CD4-positive, CD25-positive, alpha-beta regulatory T cell (primary cell): ENCODE measurements around the gene TXLNG. TPM values are rescaled to one million over a fixed set of nuclear protein-coding genes. Genes with fewer than 3 reads are reported as not detected.
A peak's percentile ranks its signal among the peaks of the same experiment; 100 is the strongest.

ENCODE experiments used
- ATAC-seq, 2 donors: fragments of 150-1000 bp; cut with Tn5 transposase; one replicate each; pipeline ENCODE4 v1.10.0; 2021; ENCODE audit warnings: low read depth in 2 of 2, moderate number of reproducible peaks in 2 of 2, moderate library complexity in 1 of 2
- DNase-seq, 3 donors: peaks; one replicate each; pipeline versions ENCODE4 v3.0.0 to v3.0.0-alpha.2; 2012 to 2022; ENCODE audit warnings: mixed read lengths in 1 of 3
- H3K27ac ChIP-seq: one replicate; pipeline ENCODE4 v1.7.0; 2013; ENCODE audit warnings: mild to moderate bottlenecking, low read length; ENCODE audit not compliant: insufficient read depth, poor library complexity, severe bottlenecking
- H3K27me3 ChIP-seq: one replicate; pipeline ENCODE4 v1.7.0; 2013; ENCODE audit warnings: low read length; ENCODE audit not compliant: control insufficient read depth, insufficient read depth
- H3K36me3 ChIP-seq: one replicate; pipeline ENCODE4 v1.7.0; 2013; ENCODE audit warnings: mild to moderate bottlenecking, low read length, moderate library complexity; ENCODE audit not compliant: control insufficient read depth, insufficient read depth
- H3K4me1 ChIP-seq: 2 replicates; pipeline ENCODE4 v1.7.0; 2013; ENCODE audit warnings: mild to moderate bottlenecking, low read length; ENCODE audit not compliant: insufficient read depth, control insufficient read depth, poor library complexity, severe bottlenecking
- H3K4me3 ChIP-seq: one replicate; pipeline ENCODE4 v1.7.0; 2013; ENCODE audit warnings: low read depth, mild to moderate bottlenecking, low read length, moderate library complexity
- H3K9me3 ChIP-seq, 2 experiments: 1 replicate in 1 of 2; 2 replicates in 1 of 2; pipeline ENCODE4 v1.7.0; 2013; ENCODE audit warnings: low read length in 2 of 2, mild to moderate bottlenecking in 1 of 2, moderate library complexity in 1 of 2; ENCODE audit not compliant: control insufficient read depth in 2 of 2
- H3K27ac Mint-ChIP-seq, 3 donors: one replicate each; pipeline ENCODE4 v1.8.0; 2020 to 2022; ENCODE audit warnings: mild to moderate bottlenecking in 3 of 3, mixed read lengths in 3 of 3, moderate library complexity in 2 of 3
- H3K27me3 Mint-ChIP-seq: one replicate; pipeline ENCODE4 v1.8.0; 2022; ENCODE audit warnings: mild to moderate bottlenecking, mixed read lengths
- H3K36me3 Mint-ChIP-seq: one replicate; pipeline ENCODE4 v1.8.0; 2020; ENCODE audit warnings: mixed read lengths
- H3K4me1 Mint-ChIP-seq, 4 donors: one replicate each; pipeline ENCODE4 v1.8.0; 2020 to 2022; ENCODE audit warnings: mixed read lengths in 4 of 4, mild to moderate bottlenecking in 1 of 4
- H3K4me3 Mint-ChIP-seq, 4 donors: one replicate each; pipeline ENCODE4 v1.8.0; 2020 to 2022; ENCODE audit warnings: mild to moderate bottlenecking in 4 of 4, mixed read lengths in 4 of 4, moderate library complexity in 3 of 4
- H3K9me3 Mint-ChIP-seq, 7 donors: one replicate each; pipeline ENCODE4 v1.8.0; 2020 to 2022; ENCODE audit warnings: mixed read lengths in 7 of 7, mild to moderate bottlenecking in 3 of 7, moderate library complexity in 2 of 7
- polyA plus RNA-seq, 4 donors: library from polyadenylated mRNA; unstranded; fragments of 300-500 nt; fragmentation: Illumina TruSeq; gene quantifications; one replicate each; pipeline ENCODE4 v1.2.3, GENCODE V29; 2021
- total RNA-seq: library from RNA; stranded (reverse); gene quantifications from one replicate; pipeline ENCODE4 v1.2.3, GENCODE V29; 2022

TXLNG gene
- total and polyA plus RNA-seq, 5 donors from 2014 or later = 8.4 to 32.2 (median 21.6) TPM

DNA sequence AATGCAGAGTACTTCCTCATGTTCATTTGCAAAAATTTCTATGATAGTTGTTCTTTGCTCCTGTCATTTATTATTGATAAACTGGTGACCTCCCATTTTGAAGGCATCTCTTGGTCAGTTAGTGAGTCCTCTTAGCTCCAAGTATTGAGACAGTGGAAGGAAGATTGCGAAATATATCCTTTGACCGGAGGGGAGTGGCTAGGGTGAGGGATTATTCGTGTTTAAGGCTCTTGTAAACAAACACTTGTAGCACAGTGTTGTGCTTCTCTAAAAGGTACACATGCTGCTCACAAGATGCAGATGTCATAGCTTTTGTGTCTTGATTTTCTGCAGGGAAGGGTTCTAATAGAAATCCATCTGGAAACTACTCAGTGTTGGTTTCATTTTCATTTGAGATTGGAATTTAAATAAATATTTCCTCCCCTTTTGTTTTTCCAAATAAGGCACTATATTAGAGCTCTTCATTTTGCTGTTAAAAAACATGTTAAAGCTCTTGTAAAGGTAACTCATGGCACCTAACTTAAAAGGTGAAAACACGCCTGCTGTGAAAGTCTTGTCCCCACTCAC lies 21.8 kb downstream of the TXLNG start:
- Histone ChIP-seq H3K27ac (no peak overlapping the region), H3K27me3 (no peaks in the 10 kb centered on the region), H3K9me3 (no peaks in the 10 kb centered on the region), H3K4me1 (no peaks in the 10 kb centered on the region), H3K4me3 (no peak overlapping the region), H3K36me3 (no peaks in the 10 kb centered on the region)
- no peak for ATAC-seq
- peak overlapping the region in 2 of 3 donors; percentile 21 to 28 for H3K27ac Mint-ChIP-seq
- no peak for DNase-seq
- H3K36me3 Mint-ChIP-seq = peaks cover 22% of the 10 kb centered on the region
- no peaks in the 10 kb centered on the region for H3K27me3 Mint-ChIP-seq
- H3K9me3 Mint-ChIP-seq = no peaks in the 10 kb centered on the region
- H3K4me3 Mint-ChIP-seq = no peak overlapping the region
- peaks cover 15 to 38% (median 26%) of the 10 kb centered on the region in 4 donors for H3K4me1 Mint-ChIP-seq

DNA sequence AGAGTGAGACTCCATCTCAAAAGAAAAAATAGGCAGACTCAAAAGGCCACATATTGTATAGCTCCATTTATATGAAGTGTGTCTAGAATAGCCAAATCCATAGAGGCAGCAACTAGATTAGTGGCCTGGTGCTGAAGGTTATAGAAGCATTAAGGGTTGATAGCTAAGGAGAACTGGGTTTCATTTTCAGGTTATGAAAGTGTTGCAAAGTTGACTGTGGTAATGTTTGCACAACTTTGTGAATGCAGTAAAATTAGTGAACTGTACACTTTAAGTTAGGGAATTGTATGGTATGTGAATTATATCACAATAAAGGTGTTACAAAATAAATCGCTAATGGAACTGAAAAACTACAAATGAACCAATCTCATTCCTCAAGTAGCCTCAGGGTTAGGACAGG lies 28.3 kb downstream of the TXLNG start:
- Mint-ChIP-seq H3K27me3 (no peaks in the 10 kb centered on the region), H3K4me1 (peaks cover 0 to 22% (median 14%) of the 10 kb centered on the region in 4 donors), H3K36me3 (peaks cover 17% of the 10 kb centered on the region), H3K9me3 (no peaks in the 10 kb centered on the region), H3K4me3 (no peak overlapping the region), H3K27ac (no peak overlapping the region)
- no peak for DNase-seq
- ATAC-seq = no peak
- Histone ChIP-seq H3K4me3 (no peak overlapping the region), H3K36me3 (peaks cover 5% of the 10 kb centered on the region), H3K27ac (no peak overlapping the region), H3K27me3 (no peaks in the 10 kb centered on the region), H3K9me3 (no peaks in the 10 kb centered on the region), H3K4me1 (no peaks in the 10 kb centered on the region)

DNA sequence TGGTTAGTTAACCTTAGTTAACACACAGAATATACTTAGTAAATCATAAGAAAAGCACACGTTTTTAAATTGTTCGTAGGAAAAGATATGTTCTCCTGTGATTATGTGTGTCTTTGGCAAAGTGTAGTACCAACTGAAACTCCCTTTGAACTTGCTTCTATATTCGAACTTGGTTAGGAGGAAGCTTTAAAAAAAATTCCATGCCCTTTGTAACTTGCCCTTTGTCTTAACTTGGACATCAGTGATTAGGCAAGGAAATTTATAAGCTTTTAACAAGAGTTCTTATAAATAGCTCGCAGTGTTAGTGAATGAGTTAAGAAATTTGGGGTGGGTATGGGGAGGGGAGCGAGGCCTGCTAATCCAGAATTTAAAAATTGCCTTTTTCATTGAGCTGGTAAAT lies 33.4 kb downstream of the TXLNG start:
- Mint-ChIP-seq H3K27ac (no peak overlapping the region), H3K27me3 (no peaks in the 10 kb centered on the region), H3K4me3 (no peak overlapping the region), H3K36me3 (peaks cover 25% of the 10 kb centered on the region), H3K4me1 (peaks cover 0 to 20% (median 9%) of the 10 kb centered on the region in 4 donors), H3K9me3 (no peaks in the 10 kb centered on the region)
- no peaks in the 10 kb centered on the region for H3K4me1 ChIP-seq
- no peaks in the 10 kb centered on the region for H3K9me3 ChIP-seq
- DNase-seq (no peak), ATAC-seq (no peak)
- no peaks in the 10 kb centered on the region for H3K27me3 ChIP-seq
- H3K4me3 ChIP-seq = no peak overlapping the region
- no peak overlapping the region for H3K27ac ChIP-seq
- peaks cover 26% of the 10 kb centered on the region for H3K36me3 ChIP-seq

DNA sequence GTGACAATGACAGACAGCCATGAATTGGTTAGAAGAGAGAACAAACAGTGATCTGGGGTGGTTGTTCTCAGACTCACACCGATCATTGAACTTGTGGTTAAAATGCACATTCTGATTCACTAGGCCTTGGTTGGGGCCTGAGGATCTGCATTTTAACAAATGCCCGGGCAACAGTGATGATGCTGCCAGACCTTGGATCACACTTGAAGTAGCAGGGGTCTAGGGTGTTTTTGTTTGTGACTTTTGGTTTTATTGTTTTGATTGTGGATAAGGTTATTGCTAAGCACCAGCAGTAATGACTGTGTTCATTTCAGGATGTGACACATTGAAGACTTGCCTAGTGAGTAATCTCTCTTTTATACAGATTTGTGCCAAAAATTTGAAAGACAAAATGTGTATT lies 36.5 kb downstream of the TXLNG start:
- Histone ChIP-seq H3K9me3 (no peaks in the 10 kb centered on the region), H3K4me3 (no peak overlapping the region), H3K27me3 (no peaks in the 10 kb centered on the region), H3K27ac (no peak overlapping the region), H3K36me3 (peaks cover 34% of the 10 kb centered on the region), H3K4me1 (no peaks in the 10 kb centered on the region)
- Mint-ChIP-seq H3K9me3 (no peaks in the 10 kb centered on the region), H3K4me3 (no peak overlapping the region), H3K27ac (no peak overlapping the region), H3K36me3 (peaks cover 33% of the 10 kb centered on the region), H3K27me3 (no peaks in the 10 kb centered on the region), H3K4me1 (peaks cover 0 to 5% (median 4%) of the 10 kb centered on the region in 4 donors)
- DNase-seq = peak in 1 of 3 donors; percentile 6
- ATAC-seq = no peak

DNA sequence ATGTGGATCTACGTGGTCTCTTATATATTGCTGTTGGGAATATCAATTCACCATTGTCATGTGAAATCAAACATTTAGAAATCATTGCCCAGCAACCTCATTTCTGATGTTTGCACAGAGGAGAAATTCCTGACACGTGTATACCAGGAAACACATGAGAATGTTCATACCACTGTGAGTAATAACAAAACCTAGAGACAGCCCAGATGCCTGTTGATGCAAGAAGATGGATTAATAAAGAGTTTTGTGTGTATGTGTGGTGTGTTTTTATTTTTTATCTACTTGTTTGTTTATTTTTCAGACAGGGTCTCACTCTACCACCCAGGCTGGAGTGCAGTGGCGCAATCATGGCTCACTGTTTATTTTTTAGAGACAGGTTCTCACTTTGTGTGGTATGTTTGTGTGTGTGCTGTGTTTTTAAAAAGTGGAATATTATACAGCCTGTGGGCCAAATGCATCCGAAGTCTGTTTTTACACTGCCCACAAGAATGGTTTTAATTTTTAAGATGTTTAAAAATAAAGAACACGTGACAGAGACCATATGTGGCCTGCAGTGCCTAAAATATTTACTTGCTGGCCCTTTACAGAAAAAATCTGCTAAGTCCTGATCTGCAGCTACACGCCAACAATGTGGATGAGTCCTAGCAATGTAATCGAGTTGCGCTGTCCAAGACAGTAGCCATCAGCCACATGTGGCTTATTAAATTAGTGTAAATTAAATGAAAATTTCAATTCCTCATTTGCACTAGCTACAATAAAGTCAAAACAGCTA lies 39.2 kb downstream of the TXLNG start:
- H3K27me3 Mint-ChIP-seq = no peaks in the 10 kb centered on the region
- no peak overlapping the region for H3K4me3 Mint-ChIP-seq
- Histone ChIP-seq H3K36me3 (peaks cover 29% of the 10 kb centered on the region), H3K27me3 (no peaks in the 10 kb centered on the region), H3K27ac (no peak overlapping the region), H3K9me3 (no peaks in the 10 kb centered on the region), H3K4me1 (no peaks in the 10 kb centered on the region), H3K4me3 (no peak overlapping the region)
- H3K9me3 Mint-ChIP-seq = peaks cover 0 to 1% (median 0%) of the 10 kb centered on the region in 7 donors
- peaks cover 42% of the 10 kb centered on the region for H3K36me3 Mint-ChIP-seq
- DNase-seq (no peak), ATAC-seq (no peak)
- no peak overlapping the region for H3K27ac Mint-ChIP-seq
- H3K4me1 Mint-ChIP-seq = peaks cover 0 to 10% (median 2%) of the 10 kb centered on the region in 4 donors

DNA sequence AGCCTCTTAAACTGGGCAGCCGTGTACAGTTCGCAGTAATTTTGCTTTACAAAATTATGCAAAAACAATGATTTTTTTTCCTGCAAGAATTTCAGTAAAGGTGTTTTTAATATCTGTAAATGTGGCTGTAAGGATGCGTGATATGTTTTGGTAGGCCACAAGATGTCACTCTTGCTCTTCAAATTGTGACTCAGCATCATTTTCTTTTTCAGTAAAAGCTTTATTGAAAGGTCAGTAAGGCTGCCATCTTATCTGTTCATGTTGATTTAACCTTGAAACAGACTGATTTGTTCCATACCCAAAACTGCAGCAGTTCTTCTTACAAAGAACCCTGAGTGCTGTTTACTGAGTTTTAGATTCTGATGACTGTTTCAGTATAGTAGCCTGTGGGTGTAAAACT lies 39.9 kb downstream of the TXLNG start:
- no peaks in the 10 kb centered on the region for H3K27me3 Mint-ChIP-seq
- ATAC-seq (peak in 1 of 2 donors; percentile 58), DNase-seq (peak in 2 of 3 donors; percentile 51 to 68)
- no peak overlapping the region for H3K4me3 ChIP-seq
- H3K27ac Mint-ChIP-seq = peak overlapping the region in 1 of 3 donors; percentile 29
- no peaks in the 10 kb centered on the region for H3K4me1 ChIP-seq
- peaks cover 24% of the 10 kb centered on the region for H3K36me3 ChIP-seq
- H3K9me3 Mint-ChIP-seq = peaks cover 0 to 1% (median 0%) of the 10 kb centered on the region in 7 donors
- no peak overlapping the region for H3K4me3 Mint-ChIP-seq
- H3K36me3 Mint-ChIP-seq = peaks cover 42% of the 10 kb centered on the region
- no peaks in the 10 kb centered on the region for H3K27me3 ChIP-seq
- H3K9me3 ChIP-seq = no peaks in the 10 kb centered on the region
- no peak overlapping the region for H3K27ac ChIP-seq
- peaks cover 0 to 10% (median 2%) of the 10 kb centered on the region in 4 donors for H3K4me1 Mint-ChIP-seq

DNA sequence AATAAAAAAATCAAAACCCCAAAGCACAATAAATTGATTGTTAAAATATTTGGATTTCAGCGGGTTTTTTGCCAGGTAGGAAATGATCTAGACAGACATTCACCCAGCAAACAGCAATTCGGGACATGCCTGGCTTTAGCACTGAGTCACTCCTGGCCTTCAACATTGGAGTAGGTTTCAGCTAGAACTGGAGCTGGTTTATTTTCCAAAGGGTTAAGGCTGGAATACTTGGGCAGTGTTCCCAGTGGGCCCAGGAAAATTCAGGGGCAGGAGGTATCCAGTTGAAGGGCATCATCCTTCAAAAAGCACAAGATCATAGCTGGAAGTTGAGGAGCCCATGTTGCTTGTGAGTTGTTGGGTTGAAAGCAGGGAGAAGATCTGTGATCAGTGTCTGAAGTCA lies 41.0 kb downstream of the TXLNG start:
- Histone ChIP-seq H3K4me1 (no peaks in the 10 kb centered on the region), H3K27me3 (no peaks in the 10 kb centered on the region), H3K9me3 (no peaks in the 10 kb centered on the region), H3K4me3 (no peak overlapping the region), H3K36me3 (peaks cover 30% of the 10 kb centered on the region), H3K27ac (no peak overlapping the region)
- Mint-ChIP-seq H3K4me1 (peaks cover 0 to 10% (median 1%) of the 10 kb centered on the region in 4 donors), H3K36me3 (peaks cover 47% of the 10 kb centered on the region), H3K27me3 (no peaks in the 10 kb centered on the region), H3K27ac (peak overlapping the region in 2 of 3 donors; percentile 23 to 69), H3K4me3 (no peak overlapping the region), H3K9me3 (peaks cover 0 to 1% (median 0%) of the 10 kb centered on the region in 7 donors)
- no peak for ATAC-seq
- DNase-seq = no peak
